ENCODE results near the gene SOX30.

Gene SOX30

DNA sequence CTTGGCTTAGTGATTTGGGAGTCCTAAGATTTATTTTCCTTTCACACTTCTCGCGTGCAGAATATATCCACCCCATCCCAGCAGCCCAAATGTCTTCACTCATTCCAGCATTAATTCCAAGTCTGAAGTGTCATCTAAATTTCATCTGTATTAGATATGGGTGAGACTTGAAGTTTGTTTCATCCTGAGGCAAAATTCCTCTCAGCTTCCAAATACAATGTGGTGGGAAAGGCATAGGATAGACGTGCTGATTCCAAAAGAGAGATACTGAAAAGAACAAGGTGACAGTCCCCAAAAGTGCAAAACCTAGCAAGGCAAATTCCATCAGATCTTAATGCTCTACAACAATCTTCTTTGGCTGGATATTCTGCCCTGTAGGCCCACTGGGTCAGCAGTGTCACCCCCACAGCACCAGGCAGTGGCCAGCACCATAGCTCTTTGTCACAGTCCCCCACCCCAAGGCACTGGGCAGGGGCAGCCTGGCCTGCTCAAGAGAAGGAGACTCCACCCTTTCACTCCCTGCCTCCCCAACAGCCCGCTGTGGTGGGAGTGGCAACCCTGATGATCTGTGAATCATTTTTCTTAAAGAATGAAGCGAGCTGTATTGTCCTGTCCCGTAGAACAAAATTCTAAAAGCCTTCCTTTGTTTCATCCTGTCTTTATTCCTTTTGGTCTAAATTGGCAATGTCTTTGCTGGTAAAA lies 74.0 kb downstream of the SOX30 start:
- DNase-seq (ENCODE audit: low read depth in 4 of 4, low spot score in 1 of 4), result no peak

- no peak for DNase-seq (ENCODE audit: low read depth in 4 of 4, low spot score in 1 of 4)
These were observed 75.6 kb downstream of the SOX30 start for GRCh38 chr5:157576678-157577077.
